GM12878 (cell line): Measurements from ENCODE around the gene PIK3R2.

ENCODE experiments used
- BCLAF1 ChIP-seq: fragments of 450-650 bp; IDR thresholded peaks from 2 replicates; pipeline ENCODE4 v1.6.1; 2017; ENCODE audit warnings: antibody characterized with exemption, mild to moderate bottlenecking, moderate library complexity
- CBX3 ChIP-seq: fragments of 200-600 bp; sonication (generic); IDR thresholded peaks from 2 replicates; pipeline ENCODE4 v1.6.1; 2016; ENCODE audit warnings: low read depth, borderline replicate concordance
- CBX5 ChIP-seq: sonication (generic); IDR thresholded peaks from 2 replicates; pipeline ENCODE4 v1.6.1; 2016; ENCODE audit warnings: low read depth, moderate library complexity, mild to moderate bottlenecking, inconsistent platforms
- CTCF ChIP-seq, 3 experiments: IDR thresholded peaks in 2 of 3; conservative IDR thresholded peaks in 1 of 3; 2 replicates each; pipeline ENCODE4 v1.5.1; 2011; ENCODE audit warnings: low read depth in 3 of 3, low read length in 3 of 3, mild to moderate bottlenecking in 3 of 3, control low read depth in 2 of 3, moderate library complexity in 2 of 3, inconsistent platforms in 1 of 3, mixed read lengths in 1 of 3; ENCODE audit not compliant: control insufficient read depth in 2 of 3, insufficient read depth in 1 of 3; ENCODE audit errors: extremely low read depth in 1 of 3
- E2F4 ChIP-seq: IDR thresholded peaks from 2 replicates; pipeline ENCODE4 v1.6.1; 2012; ENCODE audit warnings: low read depth, low read length, improper control_type of control experiment
- EZH2 ChIP-seq: IDR thresholded peaks from 2 replicates; pipeline ENCODE4 v1.6.1; 2012; ENCODE audit warnings: low read depth, mild to moderate bottlenecking, control low read depth, inconsistent platforms, low read length, borderline replicate concordance; ENCODE audit not compliant: control insufficient read depth
- FOXK2 ChIP-seq: fragments of 450-650 bp; IDR thresholded peaks from 2 replicates; pipeline ENCODE4 v1.6.1; 2017; ENCODE audit warnings: mild to moderate bottlenecking, moderate library complexity
- KDM1A ChIP-seq: fragments of 200-600 bp; sonication (generic); IDR thresholded peaks from 2 replicates; pipeline ENCODE4 v1.6.1; 2016; ENCODE audit warnings: borderline replicate concordance
- NFYB ChIP-seq: IDR thresholded peaks from 2 replicates; pipeline ENCODE4 v1.6.1; 2011; ENCODE audit warnings: low read depth, mild to moderate bottlenecking, low read length, improper control_type of control experiment, moderate library complexity; ENCODE audit not compliant: insufficient read depth
- POLR2A ChIP-seq: IDR thresholded peaks from 2 replicates; pipeline ENCODE4 v1.6.1; 2011; ENCODE audit warnings: low read depth, mild to moderate bottlenecking, low read length
- POLR2AphosphoS5 ChIP-seq: IDR thresholded peaks from 2 replicates; pipeline ENCODE4 v1.6.1; 2011; ENCODE audit warnings: mild to moderate bottlenecking, low read length, inconsistent platforms

GRCh38 chr19:18190278-18190677 lies 37.3 kb downstream of the PIK3R2 start:
- TF ChIP-seq POLR2A: no peak
- TF ChIP-seq BCLAF1: no peak
- TF ChIP-seq CBX5: no peak
- no peak for TF ChIP-seq CTCF (IDR thresholded peaks at IDR 0.05 in 2 of 3, conservative IDR thresholded peaks at IDR 0.05 in 1 of 3; ENCODE audit: control insufficient read depth in 2 of 3, extremely low read depth in 1 of 3, insufficient read depth in 1 of 3, low read depth in 3 of 3, low read length in 3 of 3)
- TF ChIP-seq NFYB: no peak
- no peak for TF ChIP-seq CBX3
- no peak for TF ChIP-seq E2F4
- TF ChIP-seq POLR2AphosphoS5: no peak
- TF ChIP-seq EZH2: no peak
- TF ChIP-seq FOXK2: no peak
- no peak for TF ChIP-seq KDM1A
